Hepatocyte (in vitro differentiated cells): Measurements from ENCODE around the gene SPDYE16.
"Not testable (repeated sequence)": the region's sequence is repeated elsewhere in the genome, so short reads cannot be mapped to it uniquely, and the experiment has no call there.

Source experiments
- CTCF ChIP-seq: fragments of 200-600 bp; sonication (generic); IDR thresholded peaks from 2 replicates; pipeline ENCODE4 v1.5.1; 2016; ENCODE audit warnings: antibody characterized with exemption, mild to moderate bottlenecking; ENCODE audit not compliant: poor library complexity
- EZH2 ChIP-seq: fragments of 200-600 bp; sonication (generic); IDR thresholded peaks from 2 replicates; pipeline ENCODE4 v1.6.1; 2016; ENCODE audit warnings: antibody characterized with exemption, mild to moderate bottlenecking, borderline replicate concordance

- TF ChIP-seq CTCF, EZH2: not testable (repeated sequence)
Observed at GRCh38 chr7:76568742-76569141, 25.6 kb upstream of the SPDYE16 start.
